Prostate gland (tissue), 2 donors: ENCODE measurements around the gene TBXA2R. TPM values are rescaled to one million over a fixed set of nuclear protein-coding genes. Genes with fewer than 3 reads are reported as not detected.
A peak's percentile ranks its signal among the peaks of the same experiment; 100 is the strongest.

ENCODE experiments used
- DNase-seq: peaks from one replicate; pipeline ENCODE4 v3.0.0-alpha.2; 2019; ENCODE audit warnings: low spot score
- H3K27ac ChIP-seq, 2 donors: fragments of 200-600 bp; sonication (generic); 2 replicates each; pipeline ENCODE4 v1.5.1; 2017 to 2019
- H3K27me3 ChIP-seq: fragments of 200-600 bp; sonication (generic); replicated peaks from 2 replicates; pipeline ENCODE4 v1.5.1; 2019; ENCODE audit not compliant: insufficient read depth
- H3K36me3 ChIP-seq, 2 donors: fragments of 200-600 bp; sonication (generic); 1 replicate in 1 of 2; 2 replicates in 1 of 2; pipeline versions ENCODE4 v1.5.1 to v1.8.1; 2017 to 2019
- H3K4me1 ChIP-seq: fragments of 200-600 bp; sonication (generic); replicated peaks from 2 replicates; pipeline ENCODE4 v1.5.1; 2019
- H3K4me3 ChIP-seq, 2 donors: fragments of 200-600 bp; sonication (generic); 2 replicates each; pipeline ENCODE4 v1.5.1; 2017 to 2019
- H3K9me3 ChIP-seq: fragments of 200-600 bp; sonication (generic); 2 replicates; pipeline ENCODE4 v1.5.1; 2017
- POLR2A ChIP-seq: fragments of 450-650 bp; IDR thresholded peaks from one replicate; pipeline ENCODE4 v1.6.1; 2016; ENCODE audit warnings: antibody characterized with exemption, mild to moderate bottlenecking
- POLR2AphosphoS5 ChIP-seq: sonication (generic); formaldehyde crosslinking; IDR thresholded peaks from one replicate; pipeline ENCODE4 v1.6.1; 2017; ENCODE audit warnings: antibody characterized with exemption
- WGBS: methylation state at CpG from one replicate; pipeline ENCODE4 v1.1.5; 2018; 5-methylcytosine and 5-hydroxymethylcytosine counted together
- intact Hi-C: fragments of 100-400 bp; cut with DNase I; formaldehyde crosslinking; loops from one replicate; pipeline ENCODE4 v1.14.2; 2022
- total RNA-seq, 2 donors: library from RNA; depleted of rRNA; stranded (reverse); fragments of >200 nt; gene quantifications; one replicate each; pipeline ENCODE4 v1.1.0, GENCODE V29; 2016
- TF ChIP-seq, protein P1 (sequence below), 4 experiments: fragments of 200-600 bp in 2 of 4; fragments of 450-650 bp in 2 of 4; sonication (generic) in 2 of 4; IDR thresholded peaks; 1 replicate in 3 of 4; 2 replicates in 1 of 4; pipeline ENCODE4 v1.5.1; 2016 to 2019; ENCODE audit warnings: antibody characterized with exemption in 4 of 4, mild to moderate bottlenecking in 2 of 4, moderate library complexity in 2 of 4

TBXA2R gene
- total RNA-seq, 2 donors from 2014 or later: 1.1 to 4.0 TPM

DNA sequence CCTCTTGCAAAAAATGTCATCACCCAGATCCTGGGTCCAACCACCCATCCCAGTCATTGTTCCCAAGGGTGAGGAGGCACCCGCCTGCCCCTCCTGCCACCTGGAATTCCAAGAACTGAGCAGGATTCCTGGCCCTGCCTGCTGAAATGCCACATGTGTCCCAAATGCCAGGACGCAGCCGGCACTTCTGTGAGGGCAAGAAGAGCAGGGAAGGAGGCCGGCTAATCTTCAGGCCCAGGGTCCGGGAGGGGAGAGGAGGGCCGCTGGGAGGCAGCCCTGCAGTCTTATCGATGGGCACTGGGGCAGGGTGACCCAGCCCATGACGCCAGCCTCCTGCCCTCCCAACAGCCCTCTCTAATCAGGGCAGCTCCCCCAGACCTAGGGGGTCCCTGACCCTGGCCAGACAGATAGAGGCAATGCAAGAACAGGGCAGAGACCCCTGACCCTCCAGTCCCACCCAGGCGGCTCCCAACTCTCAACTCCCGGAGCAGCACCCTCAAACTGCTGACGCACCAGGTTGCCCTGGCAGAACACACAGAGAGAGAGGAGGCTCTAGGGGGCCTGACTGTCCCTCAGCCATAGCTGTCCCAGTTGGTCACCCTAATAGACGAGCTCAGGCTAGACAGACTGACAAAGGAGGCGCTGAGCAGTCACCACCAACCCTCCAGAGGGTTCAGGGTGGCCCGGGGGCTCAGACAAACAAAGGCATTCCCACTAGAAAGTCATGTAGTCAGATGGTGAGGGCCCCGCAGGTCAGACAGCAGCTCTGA is 50.8 kb downstream of the TBXA2R start:
- 84% methylated on average over 15 of the region's 15 CpGs for WGBS
- no peak overlapping the region for H3K27ac ChIP-seq
- no peaks in the 10 kb centered on the region for H3K36me3 ChIP-seq
- DNase-seq: no peak
- peak overlapping the region in 1 of 2 donors; percentile 79 for H3K4me3 ChIP-seq
- H3K27me3 ChIP-seq: no peaks in the 10 kb centered on the region
- no peaks in the 10 kb centered on the region for H3K4me1 ChIP-seq
- no peaks in the 10 kb centered on the region for H3K9me3 ChIP-seq
- intact Hi-C loops: loop anchor here (2.0 kb wide), 1 partner anchor 17 kb away; the partner anchor contains the start of gene HMG20B
- TF ChIP-seq POLR2A (no peak), POLR2AphosphoS5 (no peak)
- TF ChIP-seq, protein P1, sequence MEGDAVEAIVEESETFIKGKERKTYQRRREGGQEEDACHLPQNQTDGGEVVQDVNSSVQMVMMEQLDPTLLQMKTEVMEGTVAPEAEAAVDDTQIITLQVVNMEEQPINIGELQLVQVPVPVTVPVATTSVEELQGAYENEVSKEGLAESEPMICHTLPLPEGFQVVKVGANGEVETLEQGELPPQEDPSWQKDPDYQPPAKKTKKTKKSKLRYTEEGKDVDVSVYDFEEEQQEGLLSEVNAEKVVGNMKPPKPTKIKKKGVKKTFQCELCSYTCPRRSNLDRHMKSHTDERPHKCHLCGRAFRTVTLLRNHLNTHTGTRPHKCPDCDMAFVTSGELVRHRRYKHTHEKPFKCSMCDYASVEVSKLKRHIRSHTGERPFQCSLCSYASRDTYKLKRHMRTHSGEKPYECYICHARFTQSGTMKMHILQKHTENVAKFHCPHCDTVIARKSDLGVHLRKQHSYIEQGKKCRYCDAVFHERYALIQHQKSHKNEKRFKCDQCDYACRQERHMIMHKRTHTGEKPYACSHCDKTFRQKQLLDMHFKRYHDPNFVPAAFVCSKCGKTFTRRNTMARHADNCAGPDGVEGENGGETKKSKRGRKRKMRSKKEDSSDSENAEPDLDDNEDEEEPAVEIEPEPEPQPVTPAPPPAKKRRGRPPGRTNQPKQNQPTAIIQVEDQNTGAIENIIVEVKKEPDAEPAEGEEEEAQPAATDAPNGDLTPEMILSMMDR (IDR thresholded peaks at IDR 0.05): no peak

DNA sequence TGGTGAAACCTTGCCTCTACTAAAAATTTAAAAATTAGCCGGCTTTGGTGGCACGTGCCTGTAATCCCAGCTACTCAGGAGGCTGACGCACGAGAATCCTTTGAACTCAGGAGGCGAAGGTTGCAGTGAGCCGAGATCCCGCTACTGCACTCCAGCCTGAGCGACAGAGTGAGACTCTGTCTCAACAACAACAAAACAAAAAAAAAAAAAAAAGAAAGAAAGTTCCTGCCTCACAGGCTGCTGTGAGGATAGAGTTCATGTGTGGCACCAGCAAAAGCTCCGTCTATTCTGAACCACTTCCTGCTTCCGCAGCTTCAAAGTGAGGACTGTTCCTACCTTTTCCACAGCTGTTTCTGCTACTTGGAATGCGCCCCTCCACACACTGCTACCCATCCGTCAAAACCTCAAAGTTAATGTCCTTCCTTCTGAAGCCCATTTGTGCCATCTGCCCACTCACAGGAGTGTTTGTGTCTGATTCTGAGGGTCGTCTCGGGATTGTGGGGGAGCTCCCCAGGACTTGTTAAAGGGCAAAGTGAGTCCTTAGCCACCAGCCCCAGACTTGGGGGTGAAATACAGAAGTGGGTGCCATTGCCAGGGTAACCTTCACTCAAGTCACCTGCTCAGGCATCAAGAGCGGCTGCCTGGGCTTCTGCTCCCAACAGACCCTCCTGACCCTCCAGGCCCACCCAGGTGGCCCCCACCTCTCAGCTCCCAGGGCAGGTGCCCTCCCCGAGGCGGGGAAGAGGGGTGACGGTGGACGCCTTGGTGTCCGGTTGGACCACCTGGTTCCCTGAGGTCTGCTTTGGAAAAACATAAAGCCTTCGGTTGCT is 52.2 kb downstream of the TBXA2R start:
- H3K27me3 ChIP-seq: no peaks in the 10 kb centered on the region
- no peaks in the 10 kb centered on the region for H3K36me3 ChIP-seq
- TF ChIP-seq, protein P1 (IDR thresholded peaks at IDR 0.05): no peak
- TF ChIP-seq POLR2AphosphoS5: no peak
- H3K4me3 ChIP-seq: no peak overlapping the region
- no peaks in the 10 kb centered on the region for H3K9me3 ChIP-seq
- no peaks in the 10 kb centered on the region for H3K4me1 ChIP-seq
- no peak for DNase-seq
- H3K27ac ChIP-seq: no peak overlapping the region
- WGBS: 86% methylated on average over 21 of the region's 21 CpGs
- intact Hi-C loops: no loop called here

DNA sequence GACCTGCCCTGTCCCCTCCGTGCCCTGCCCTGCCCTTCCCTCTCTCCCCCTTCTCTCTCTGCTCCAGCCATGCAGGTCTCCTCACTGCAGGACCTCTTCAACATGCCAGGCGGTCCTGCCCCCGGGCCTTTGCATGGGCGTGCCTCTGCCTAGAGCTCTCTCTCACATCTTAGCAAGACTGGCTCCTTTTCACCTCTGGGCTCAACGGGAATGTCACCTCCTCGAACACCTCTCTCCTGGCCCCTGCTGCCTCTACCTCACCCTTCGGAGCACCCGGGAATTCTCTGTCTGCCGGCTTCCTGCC is 54.9 kb downstream of the TBXA2R start:
- H3K4me1 ChIP-seq: no peaks in the 10 kb centered on the region
- no peak for DNase-seq
- H3K4me3 ChIP-seq: no peak overlapping the region
- no peaks in the 10 kb centered on the region for H3K36me3 ChIP-seq
- H3K27ac ChIP-seq: no peak overlapping the region
- no peaks in the 10 kb centered on the region for H3K9me3 ChIP-seq
- H3K27me3 ChIP-seq: no peaks in the 10 kb centered on the region
- intact Hi-C loops: no loop called here
- TF ChIP-seq, protein P1 (IDR thresholded peaks at IDR 0.05): no peak
- 82% methylated on average over 9 of the region's 9 CpGs for WGBS

DNA sequence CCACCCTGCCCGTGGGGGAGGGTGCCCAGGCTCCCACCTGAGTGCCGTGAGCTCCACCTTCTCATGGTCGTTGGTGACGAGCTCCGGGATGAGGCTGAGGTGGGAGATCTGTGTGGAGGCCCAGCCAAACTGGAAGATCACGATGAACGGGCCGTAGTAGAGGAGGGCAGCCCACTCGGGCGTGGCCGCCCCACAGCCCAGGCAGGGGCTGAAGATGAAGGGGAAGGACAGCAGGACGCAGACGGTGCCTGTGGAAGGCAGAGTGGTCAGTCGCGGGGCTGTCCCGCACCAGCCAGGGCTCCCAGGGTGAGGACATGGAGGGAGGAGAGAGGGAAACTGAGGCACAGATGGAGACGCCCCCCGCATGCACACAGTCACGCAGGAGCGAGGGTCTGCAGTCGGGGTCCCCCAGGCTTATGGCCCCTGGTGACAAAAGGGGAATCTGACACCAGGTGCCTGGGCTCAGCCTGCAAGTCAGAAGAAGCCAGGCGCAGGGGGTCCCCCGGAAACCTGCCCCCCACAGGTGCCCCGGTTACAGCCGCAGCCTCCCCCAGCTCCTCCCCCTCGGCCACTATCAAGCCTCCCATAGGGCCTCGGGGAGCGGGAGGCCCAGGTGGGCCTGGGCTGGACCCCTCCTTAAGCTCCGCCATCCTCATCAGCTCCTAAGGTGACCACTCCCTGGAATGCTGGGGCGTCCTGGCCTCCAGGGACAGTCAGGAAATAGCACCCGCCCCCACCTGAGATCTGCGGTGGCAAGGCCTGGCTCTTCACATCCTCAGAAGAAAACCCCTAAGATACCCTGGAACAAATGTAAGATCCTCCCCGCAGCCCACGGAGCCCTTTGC is 55.5 kb downstream of the TBXA2R start:
- no peak for DNase-seq
- WGBS: 92% methylated on average over 31 of the region's 34 CpGs

More for the DNA sequence above, 55.5 kb downstream of the TBXA2R start:
- Histone ChIP-seq H3K9me3 (no peaks in the 10 kb centered on the region), H3K27me3 (no peaks in the 10 kb centered on the region), H3K4me1 (no peaks in the 10 kb centered on the region), H3K27ac (no peak overlapping the region), H3K36me3 (no peaks in the 10 kb centered on the region), H3K4me3 (no peak overlapping the region)
- TF ChIP-seq POLR2A (no peak), POLR2AphosphoS5 (no peak)
- TF ChIP-seq, protein P1 (IDR thresholded peaks at IDR 0.05): no peak
- intact Hi-C loops: no loop called here
